Hematopoietic multipotent progenitor cell treated with erythropoietin and hydrocortisone succinate and interleukin-3 and kit ligand, for 8 days (in vitro differentiated cells): ENCODE results near the gene NDUFAF3.
"Not testable (repeated sequence)": the region's sequence is repeated elsewhere in the genome, so short reads cannot be mapped to it uniquely, and the experiment has no call there.

Experiments
- DNase-seq: peaks from one replicate; pipeline ENCODE4 v3.0.0-alpha.2; 2015

The NDUFAF3 gene

GRCh38 chr3:49001155-49001554 is 20.8 kb upstream of the NDUFAF3 start:
- DNase-seq, result no peak

DNA sequence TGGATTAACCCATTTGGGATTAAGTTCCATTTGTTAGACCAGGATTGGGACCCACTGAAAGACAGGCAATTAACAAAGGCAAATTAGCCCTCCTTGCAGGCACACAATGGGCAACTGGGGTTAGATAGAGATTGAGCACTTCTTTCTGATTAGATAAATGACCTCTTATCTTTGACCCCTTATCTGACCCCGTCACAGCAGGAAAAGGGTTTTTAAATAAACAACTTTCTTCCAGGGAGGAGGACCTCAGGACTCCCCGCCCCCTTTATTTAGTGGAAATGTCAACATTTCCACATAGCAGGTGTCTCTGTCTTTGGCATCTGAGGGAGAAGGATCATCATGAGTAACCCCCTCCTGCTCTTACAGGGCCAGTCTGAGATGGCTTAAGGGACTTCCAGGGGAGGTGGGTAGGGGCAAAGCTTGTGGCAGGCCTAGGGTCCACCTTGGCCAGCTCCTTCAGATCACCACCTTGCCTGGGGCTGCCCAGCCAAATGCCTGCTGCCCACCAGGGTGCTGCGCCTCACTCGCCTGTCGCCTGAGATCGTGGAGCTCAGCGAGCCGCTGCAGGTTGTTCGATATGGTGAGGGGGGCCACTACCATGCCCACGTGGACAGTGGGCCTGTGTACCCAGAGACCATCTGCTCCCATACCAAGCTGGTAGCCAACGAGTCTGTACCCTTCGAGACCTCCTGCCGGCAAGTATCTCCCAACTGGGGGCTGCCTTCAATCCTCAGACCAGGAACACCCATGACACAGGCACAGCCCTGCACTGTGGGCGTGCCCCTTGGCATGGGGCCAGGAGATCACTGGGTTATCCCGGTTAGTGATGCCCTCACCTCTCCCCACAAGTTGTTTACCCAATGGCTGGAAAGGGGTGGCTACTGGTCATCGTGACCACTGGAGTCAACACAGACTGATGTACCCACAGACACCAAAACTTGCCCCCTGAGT is 17.3 kb upstream of the NDUFAF3 start:
- peak; percentile 83 for DNase-seq

- no peak for DNase-seq
These were observed 16.6 kb upstream of the NDUFAF3 start for GRCh38 chr3:49005303-49005680.

DNA sequence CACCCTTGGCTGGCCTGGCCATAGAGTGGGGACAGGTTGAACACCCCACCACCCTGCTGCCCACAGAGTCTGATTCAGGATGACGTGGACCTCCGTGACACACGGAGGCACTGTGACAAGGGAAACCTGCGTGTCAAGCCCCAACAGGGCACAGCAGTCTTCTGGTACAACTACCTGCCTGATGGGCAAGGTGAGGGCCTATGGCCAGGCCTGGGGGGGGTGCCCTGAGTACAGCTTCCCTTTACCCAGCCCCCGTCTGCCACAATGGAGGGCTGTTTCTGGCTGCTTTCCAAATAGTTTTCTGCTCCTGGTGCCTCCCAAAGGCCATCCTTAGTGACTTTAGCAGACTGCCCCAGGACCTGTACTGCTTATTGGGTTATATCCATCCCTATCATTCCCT is 15.9 kb upstream of the NDUFAF3 start:
- DNase-seq, result no peak

- DNase-seq, result peak; percentile 42
These were observed 15.4 kb upstream of the NDUFAF3 start for GRCh38 chr3:49006408-49007067.

DNA sequence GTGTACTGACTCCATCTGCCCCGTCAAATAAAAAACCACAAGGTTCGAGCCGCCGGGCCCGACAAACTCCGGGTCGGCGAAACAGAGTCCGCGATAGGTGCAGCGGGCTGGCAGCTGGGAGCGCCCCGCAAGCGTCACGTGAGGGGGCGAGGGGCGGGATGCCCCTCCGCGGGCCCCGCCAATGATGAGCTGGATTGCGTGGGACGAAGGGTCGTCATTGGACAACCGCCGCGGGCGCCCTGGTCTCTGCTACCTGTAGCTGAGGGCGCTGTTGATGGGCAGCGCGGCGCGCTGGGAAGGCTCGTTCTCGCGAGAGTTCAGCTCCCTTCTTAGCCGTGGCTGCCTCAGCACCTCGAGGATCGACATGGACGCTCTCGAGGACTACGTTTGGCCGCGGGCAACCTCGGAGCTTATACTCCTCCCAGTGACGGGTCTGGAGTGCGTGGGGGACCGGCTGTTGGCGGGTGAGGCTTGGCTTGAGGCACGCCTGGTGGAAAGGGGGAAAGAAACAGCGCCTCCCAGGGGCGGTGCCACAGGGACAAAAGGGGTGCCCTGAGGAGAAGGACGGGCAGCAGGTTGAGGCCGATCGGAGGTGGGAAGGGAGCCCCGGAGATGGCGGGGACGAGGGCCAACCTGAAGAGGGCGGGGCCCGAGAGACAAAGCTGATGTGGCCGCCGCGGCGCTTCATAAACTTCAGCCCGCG is 14.7 kb upstream of the NDUFAF3 start, which contains the start of gene WDR6:
WDR6 (plus strand) TSS at position 324 of the 703 bp plus-strand sequence; CDS start at position 365, 41 bp downstream.
- DNase-seq, result peak; percentile 98

- peak; percentile 92 for DNase-seq
These were observed 14.0 kb upstream of the NDUFAF3 start for GRCh38 chr3:49007771-49008528.

GRCh38 chr3:49008627-49009026 is 13.3 kb upstream of the NDUFAF3 start:
- not testable (repeated sequence) for DNase-seq

- DNase-seq, result no peak
These were observed 12.5 kb upstream of the NDUFAF3 start for GRCh38 chr3:49009396-49009795.

DNA sequence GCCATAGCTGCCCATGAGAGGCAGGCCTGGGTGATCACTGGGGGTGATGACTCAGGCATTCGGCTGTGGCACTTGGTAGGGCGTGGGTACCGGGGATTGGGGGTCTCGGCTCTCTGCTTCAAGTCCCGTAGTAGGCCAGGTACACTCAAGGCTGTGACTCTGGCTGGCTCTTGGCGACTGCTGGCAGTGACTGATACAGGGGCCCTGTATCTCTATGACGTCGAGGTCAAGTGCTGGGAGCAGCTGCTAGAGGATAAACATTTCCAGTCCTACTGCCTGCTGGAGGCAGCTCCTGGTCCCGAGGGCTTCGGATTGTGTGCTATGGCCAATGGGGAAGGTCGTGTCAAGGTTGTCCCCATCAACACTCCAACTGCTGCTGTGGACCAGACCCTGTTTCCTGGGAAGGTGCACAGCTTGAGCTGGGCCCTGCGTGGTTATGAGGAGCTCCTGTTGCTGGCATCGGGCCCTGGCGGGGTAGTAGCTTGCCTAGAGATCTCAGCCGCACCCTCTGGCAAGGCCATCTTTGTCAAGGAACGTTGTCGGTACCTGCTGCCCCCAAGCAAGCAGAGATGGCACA is 9.4 kb upstream of the NDUFAF3 start:
- DNase-seq, result peak; percentile 1

- DNase-seq, result peak; percentile 4
These were observed 8.7 kb upstream of the NDUFAF3 start for GRCh38 chr3:49013113-49013737.

DNA sequence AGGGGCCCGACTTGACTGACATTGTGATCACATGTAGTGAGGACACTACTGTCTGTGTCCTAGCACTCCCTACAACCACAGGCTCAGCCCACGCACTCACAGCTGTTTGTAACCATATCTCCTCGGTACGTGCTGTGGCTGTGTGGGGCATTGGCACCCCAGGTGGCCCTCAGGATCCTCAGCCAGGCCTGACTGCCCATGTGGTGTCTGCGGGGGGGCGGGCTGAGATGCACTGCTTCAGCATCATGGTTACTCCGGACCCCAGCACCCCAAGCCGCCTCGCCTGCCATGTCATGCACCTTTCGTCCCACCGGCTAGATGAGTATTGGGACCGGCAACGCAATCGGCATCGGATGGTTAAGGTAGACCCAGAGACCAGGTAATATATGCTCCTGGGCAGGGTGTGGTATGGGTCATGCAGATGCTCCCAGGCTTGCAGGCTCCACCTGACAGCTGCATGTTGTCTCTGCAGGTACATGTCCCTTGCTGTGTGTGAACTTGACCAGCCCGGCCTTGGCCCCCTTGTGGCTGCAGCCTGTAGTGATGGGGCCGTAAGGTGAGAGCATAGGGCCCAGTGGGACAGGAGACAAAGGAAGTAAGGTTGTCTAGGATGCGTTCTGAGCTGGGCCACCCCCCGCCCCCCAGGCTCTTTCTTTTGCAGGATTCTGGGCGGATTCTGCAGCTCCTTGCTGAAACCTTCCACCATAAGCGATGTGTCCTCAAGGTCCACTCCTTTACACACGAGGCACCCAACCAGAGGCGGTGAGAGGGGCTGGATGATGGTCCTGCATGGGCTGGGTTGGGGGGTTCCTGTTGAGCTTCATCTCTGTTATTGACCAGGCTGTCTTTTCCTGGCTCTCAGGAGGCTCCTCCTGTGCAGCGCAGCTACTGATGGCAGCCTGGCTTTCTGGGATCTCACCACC is 7.9 kb upstream of the NDUFAF3 start:
- DNase-seq, result peak; percentile 63

DNA sequence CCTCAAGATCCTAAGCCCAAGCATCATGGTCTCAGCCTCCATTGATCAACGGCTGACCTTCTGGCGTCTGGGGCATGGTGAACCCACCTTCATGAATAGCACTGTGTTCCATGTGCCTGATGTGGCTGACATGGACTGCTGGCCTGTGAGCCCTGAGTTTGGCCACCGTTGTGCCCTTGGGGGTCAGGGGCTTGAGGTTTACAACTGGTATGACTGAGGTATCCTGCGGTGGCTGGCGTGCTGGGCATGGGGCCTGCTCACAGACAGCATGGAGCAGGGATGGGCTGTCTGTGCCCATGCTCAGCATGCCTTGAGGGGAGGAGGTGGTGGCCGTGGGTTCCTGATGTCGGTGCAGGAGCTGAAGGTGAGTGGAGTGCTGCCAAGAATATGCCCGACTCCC is 6.8 kb upstream of the NDUFAF3 start:
- DNase-seq, result no peak

DNA sequence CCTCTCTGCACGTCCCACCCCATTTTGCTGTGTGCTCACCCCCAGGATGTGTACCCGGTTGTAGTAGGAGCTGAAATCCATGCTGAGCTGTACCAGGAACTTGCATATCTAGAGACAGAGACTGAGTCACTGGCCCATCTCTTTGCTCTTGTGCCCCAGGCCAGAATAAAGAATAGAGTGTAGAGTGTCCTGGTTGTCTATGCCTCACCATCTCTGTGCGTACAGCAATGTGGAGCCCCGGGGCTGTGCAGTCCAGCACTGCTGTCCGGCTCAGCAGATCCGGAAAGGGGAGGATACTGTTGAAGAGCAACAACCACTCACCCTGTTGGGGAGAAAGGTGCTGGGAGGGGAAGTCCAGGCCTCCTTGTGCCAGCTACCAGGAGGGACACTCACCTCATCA is 6.2 kb upstream of the NDUFAF3 start:
- DNase-seq, result no peak

GRCh38 chr3:49016414-49017228 is 5.3 kb upstream of the NDUFAF3 start:
- DNase-seq, result peak; percentile 1

GRCh38 chr3:49017229-49017970 is 4.5 kb upstream of the NDUFAF3 start:
- peak; percentile 44 for DNase-seq

GRCh38 chr3:49017971-49018706 is 3.8 kb upstream of the NDUFAF3 start, which contains the start of gene DALRD3:
TSS of gene DALRD3 (minus strand) at chr3:49018580. CDS start at chr3:49018564, 16 bp downstream.
- DNase-seq, result peak; percentile 80

DNA sequence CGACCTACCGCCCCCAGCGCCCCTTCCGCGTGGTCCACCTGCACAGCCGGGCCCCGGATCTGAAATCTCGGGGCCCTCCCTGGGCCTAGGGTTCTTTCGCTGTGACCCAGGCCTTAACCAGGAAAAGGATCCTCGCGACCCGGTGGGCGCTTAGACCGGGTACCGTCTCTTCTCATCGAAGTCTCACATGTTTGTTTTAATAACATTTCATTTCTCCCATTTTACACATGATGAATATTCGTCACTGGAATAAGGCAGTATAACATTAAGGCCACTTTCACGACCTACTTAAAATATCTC is 3.3 kb upstream of the NDUFAF3 start:
- DNase-seq, result no peak
